Keratinocyte (primary cell): Measurements from ENCODE around the gene SPATA20. TPM values are rescaled to one million over a fixed set of nuclear protein-coding genes. Genes with fewer than 3 reads are reported as not detected.
A peak's percentile ranks its signal among the peaks of the same experiment; 100 is the strongest.

Experiments used
- DNase-seq: peaks from one replicate; pipeline ENCODE4 v3.0.0-alpha.2; 2011; ENCODE audit warnings: low read depth, missing footprints, low spot score
- FAIRE-seq: peaks from 2 replicates; lab custom pipeline; 2011; peaks lifted over from hg19 to GRCh38; lab: Jason Lieb, UNC
- H2AFZ ChIP-seq: 2 replicates; pipeline ENCODE4 v1.6.0; 2012; ENCODE audit warnings: low read length, control low read depth, inconsistent platforms; ENCODE audit not compliant: control insufficient read depth
- H3K27ac ChIP-seq: 2 replicates; pipeline ENCODE4 v1.5.1; 2011; ENCODE audit warnings: low read length; ENCODE audit not compliant: control insufficient read depth, insufficient read depth
- H3K27me3 ChIP-seq: 3 replicates; pipeline ENCODE4 v1.6.0; 2011; ENCODE audit warnings: low read length; ENCODE audit not compliant: control insufficient read depth, insufficient read depth; ENCODE audit errors: extremely low read depth
- H3K36me3 ChIP-seq, 2 experiments: 2 replicates in 1 of 2; 3 replicates in 1 of 2; pipeline ENCODE4 v1.5.1; 2011; ENCODE audit warnings: low read length in 2 of 2, mild to moderate bottlenecking in 1 of 2; ENCODE audit not compliant: control insufficient read depth in 2 of 2, insufficient read depth in 2 of 2; ENCODE audit errors: extremely low read depth in 1 of 2
- H3K4me1 ChIP-seq: 3 replicates; pipeline ENCODE4 v1.5.1; 2011; ENCODE audit warnings: low read length; ENCODE audit not compliant: control insufficient read depth, insufficient read depth; ENCODE audit errors: extremely low read depth
- H3K4me2 ChIP-seq: 3 replicates; pipeline ENCODE4 v1.6.0; 2011; ENCODE audit warnings: low read depth, low read length; ENCODE audit not compliant: control insufficient read depth, insufficient read depth; ENCODE audit errors: extremely low read depth
- H3K4me3 ChIP-seq, 3 experiments: fragments of 200-600 bp in 1 of 3; sonication (generic) in 1 of 3; 2 replicates in 2 of 3; 3 replicates in 1 of 3; pipeline ENCODE4 v1.5.1; 2011 to 2016; ENCODE audit warnings: low read length in 3 of 3, mild to moderate bottlenecking in 3 of 3, control low read depth in 2 of 3, inconsistent platforms in 1 of 3, low read depth in 1 of 3, mixed read lengths in 1 of 3, mixed run types in 1 of 3, moderate library complexity in 1 of 3; ENCODE audit not compliant: control insufficient read depth in 2 of 3, insufficient read depth in 2 of 3; ENCODE audit errors: extremely low read depth in 1 of 3
- H3K79me2 ChIP-seq: 2 replicates; pipeline ENCODE4 v1.6.0; 2012; ENCODE audit warnings: low read length; ENCODE audit not compliant: control insufficient read depth, insufficient read depth
- H3K9ac ChIP-seq: 3 replicates; pipeline ENCODE4 v1.6.0; 2011; ENCODE audit warnings: low read length; ENCODE audit not compliant: control insufficient read depth, insufficient read depth; ENCODE audit errors: extremely low read depth
- H3K9me1 ChIP-seq: 3 replicates; pipeline ENCODE4 v1.6.0; 2011; ENCODE audit warnings: low read length; ENCODE audit not compliant: control insufficient read depth, insufficient read depth; ENCODE audit errors: extremely low read depth
- H3K9me3 ChIP-seq: 2 replicates; pipeline ENCODE4 v1.5.1; 2012; ENCODE audit warnings: low read depth, low read length; ENCODE audit not compliant: control insufficient read depth
- H4K20me1 ChIP-seq: 3 replicates; pipeline ENCODE4 v1.6.0; 2011; ENCODE audit warnings: low read length; ENCODE audit not compliant: control insufficient read depth, insufficient read depth; ENCODE audit errors: extremely low read depth
- CTCF ChIP-seq, 3 experiments: IDR thresholded peaks in 1 of 3; conservative IDR thresholded peaks in 1 of 3; optimal IDR thresholded peaks in 1 of 3; 2 replicates in 2 of 3; 3 replicates in 1 of 3; pipeline versions ENCODE3 to v1.5.1; 2011; ENCODE audit warnings: low read length in 3 of 3, mild to moderate bottlenecking in 3 of 3, moderate library complexity in 2 of 3, control low read depth in 1 of 3, inconsistent platforms in 1 of 3; ENCODE audit not compliant: insufficient read depth in 2 of 3; ENCODE audit errors: extremely low read depth in 1 of 3
- EZH2 ChIP-seq: IDR thresholded peaks from one replicate; pipeline ENCODE4 v1.6.1; 2012; ENCODE audit warnings: inconsistent platforms, mild to moderate bottlenecking, low read length, moderate library complexity
- dilution Hi-C: fragments of 300-500 bp; cut with MboI; formaldehyde crosslinking; loops from one replicate; pipeline ENCODE4 v1.7.0; 2020; ENCODE audit warnings: low sequenced_read_pairs; ENCODE audit not compliant: extremely low pct_ligation_motif_present
- polyA plus RNA-seq, 5 experiments: library from polyadenylated mRNA; depleted of rRNA in 3 of 5; stranded (reverse) in 3 of 5; stranded (forward) in 1 of 5; unstranded in 1 of 5; fragments of >200 nt; gene quantifications; 1 replicate in 1 of 5; 2 replicates in 3 of 5; 3 replicates in 1 of 5; pipeline versions ENCODE4 v1.2.1 to v1.2.3, GENCODE V29; 2011 to 2012; ENCODE audit warnings: missing spikeins in 2 of 5, low read depth in 1 of 5, low replicate concordance in 1 of 5

The SPATA20 gene
- polyA plus RNA-seq, 1 donor (not counting 4 experiments of a cell fraction or from before 2014, with no cell fraction given), result 17.2 TPM

GRCh38 chr17:50558941-50559614 is 12.1 kb downstream of the SPATA20 start:
- Histone ChIP-seq H3K36me3 (peaks cover 0 to 9% of the 10 kb centered on the region in 2 experiments), H3K4me1 (peaks cover 10% of the 10 kb centered on the region), H3K4me2 (peak overlapping the region; percentile 76), H3K79me2 (no peaks in the 10 kb centered on the region), H4K20me1 (peaks cover 2% of the 10 kb centered on the region), H2AFZ (no peak overlapping the region), H3K4me3 (peak overlapping the region in 1 of 3 experiments; percentile 47), H3K9me1 (no peaks in the 10 kb centered on the region), H3K27me3 (peaks cover 54% of the 10 kb centered on the region), H3K9me3 (no peaks in the 10 kb centered on the region), H3K27ac (no peak overlapping the region), H3K9ac (no peak overlapping the region)
- dilution Hi-C loops, result no loop called here
- DNase-seq (no peak), FAIRE-seq (no peak)
- TF ChIP-seq EZH2 (peak; percentile 88), CTCF (optimal IDR thresholded peaks at IDR 0.05 in 1 of 3, IDR thresholded peaks at IDR 0.05 in 1 of 3, conservative IDR thresholded peaks at IDR 0.05 in 1 of 3; ENCODE audit: extremely low read depth in 1 of 3, insufficient read depth in 2 of 3, low read length in 3 of 3) (no peak)

GRCh38 chr17:50559674-50560184 is 12.8 kb downstream of the SPATA20 start:
- Histone ChIP-seq H3K9ac (no peak overlapping the region), H3K27me3 (peaks cover 59% of the 10 kb centered on the region), H3K79me2 (no peaks in the 10 kb centered on the region), H3K36me3 (peaks cover 0 to 9% of the 10 kb centered on the region in 2 experiments), H4K20me1 (peaks cover 2% of the 10 kb centered on the region), H3K4me2 (peak overlapping the region; percentile 76), H3K4me1 (peaks cover 13% of the 10 kb centered on the region), H2AFZ (peak overlapping the region; percentile 23), H3K9me3 (no peaks in the 10 kb centered on the region), H3K4me3 (peak overlapping the region; percentile 38 to 60 (median 47)), H3K9me1 (no peaks in the 10 kb centered on the region), H3K27ac (no peak overlapping the region)
- FAIRE-seq, result no peak
- dilution Hi-C loops, result no loop called here
- no peak for DNase-seq
- TF ChIP-seq CTCF (optimal IDR thresholded peaks at IDR 0.05 in 1 of 3, IDR thresholded peaks at IDR 0.05 in 1 of 3, conservative IDR thresholded peaks at IDR 0.05 in 1 of 3; ENCODE audit: extremely low read depth in 1 of 3, insufficient read depth in 2 of 3, low read length in 3 of 3) (no peak), EZH2 (peak; percentile 71)
